ENCODE measurements around the gene ACOT7. TPM values are rescaled to one million over a fixed set of nuclear protein-coding genes. Genes with fewer than 3 reads are reported as not detected.

The ACOT7 gene
- total RNA-seq, 2 experiments from 2014 or later, result 23.4 to 53.6 TPM

- H2AFZ ChIP-seq (ENCODE audit: low read length), result no peak overlapping the region
- H3K4me3 ChIP-seq (ENCODE audit: low read depth, low read length, poor library complexity, severe bottlenecking), result no peak overlapping the region
- H3K79me2 ChIP-seq (ENCODE audit: insufficient read depth, low read depth, low read length), result no peaks in the 10 kb centered on the region
- BruUV-seq (replicated peaks), result no TSS peak
- H3K27ac ChIP-seq (ENCODE audit: low read depth, low read length, poor library complexity, severe bottlenecking), result no peak overlapping the region
- no peaks in the 10 kb centered on the region for H3K9me2 ChIP-seq (ENCODE audit: insufficient read depth, low read length)
- no peaks in the 10 kb centered on the region; the same call in 1 of the 2 replicates for H3K36me3 ChIP-seq (ENCODE audit: insufficient read depth, low read length)
- TF ChIP-seq EZH2phosphoT487 (IDR thresholded peaks at IDR 0.05; ENCODE audit: borderline replicate concordance, low read depth, low read length), result no peak
- no peak for TF ChIP-seq CTCF (conservative IDR thresholded peaks at IDR 0.05; ENCODE audit: low read length)
- ChIA-PET POLR2A (no interaction called here), CTCF (ENCODE audit: unreplicated experiment) (no interaction called here)
- no peak for DNase-seq (ENCODE audit: low spot score)
- H3K4me2 ChIP-seq (ENCODE audit: low read length), result no peak overlapping the region
- no peaks in the 10 kb centered on the region for H4K20me1 ChIP-seq (ENCODE audit: insufficient read depth, low read length)
- intact Hi-C loops (cut with micrococcal nuclease; ENCODE audit: unreplicated experiment), result no loop called here
- H3K4me1 ChIP-seq (ENCODE audit: insufficient read depth, low read length, poor library complexity, severe bottlenecking), result no peaks in the 10 kb centered on the region
- H3K9me3 ChIP-seq (ENCODE audit: low read length), result no peaks in the 10 kb centered on the region
Measured at GRCh38 chr1:6303397-6304012, 90.1 kb downstream of the ACOT7 start.

GRCh38 chr1:6302568-6302967 is 91.0 kb downstream of the ACOT7 start:
- CTCF ChIA-PET (ENCODE audit: unreplicated experiment), result no interaction called here
- TF ChIP-seq CTCF (conservative IDR thresholded peaks at IDR 0.05; ENCODE audit: low read length) (no peak), EZH2phosphoT487 (IDR thresholded peaks at IDR 0.05; ENCODE audit: borderline replicate concordance, low read depth, low read length) (no peak)
- H3K4me2 ChIP-seq (ENCODE audit: low read length), result no peak overlapping the region
- no peaks in the 10 kb centered on the region for H3K79me2 ChIP-seq (ENCODE audit: insufficient read depth, low read depth, low read length)
- no peak overlapping the region for H3K4me3 ChIP-seq (ENCODE audit: low read depth, low read length, poor library complexity, severe bottlenecking)
- H3K4me1 ChIP-seq (ENCODE audit: insufficient read depth, low read length, poor library complexity, severe bottlenecking), result no peaks in the 10 kb centered on the region
- H4K20me1 ChIP-seq (ENCODE audit: insufficient read depth, low read length), result no peaks in the 10 kb centered on the region
- intact Hi-C loops (cut with micrococcal nuclease; ENCODE audit: unreplicated experiment), result no loop called here
- no peaks in the 10 kb centered on the region for H3K9me2 ChIP-seq (ENCODE audit: insufficient read depth, low read length)
- no peak overlapping the region for H3K27ac ChIP-seq (ENCODE audit: low read depth, low read length, poor library complexity, severe bottlenecking)
- no peak for DNase-seq (ENCODE audit: low spot score)
- no TSS peak for BruUV-seq (replicated peaks)
- no peak overlapping the region for H2AFZ ChIP-seq (ENCODE audit: low read length)
- POLR2A ChIA-PET, result no interaction called here
- H3K36me3 ChIP-seq (ENCODE audit: insufficient read depth, low read length), result no peaks in the 10 kb centered on the region; the same call in 1 of the 2 replicates
- no peaks in the 10 kb centered on the region for H3K9me3 ChIP-seq (ENCODE audit: low read length)

GRCh38 chr1:6301526-6301925 is 92.0 kb downstream of the ACOT7 start:
- Histone ChIP-seq H3K9me2 (ENCODE audit: insufficient read depth, low read length) (no peaks in the 10 kb centered on the region), H4K20me1 (ENCODE audit: insufficient read depth, low read length) (no peaks in the 10 kb centered on the region), H3K4me2 (ENCODE audit: low read length) (no peak overlapping the region), H3K27ac (ENCODE audit: low read depth, low read length, poor library complexity, severe bottlenecking) (no peak overlapping the region), H2AFZ (ENCODE audit: low read length) (no peak overlapping the region), H3K4me1 (ENCODE audit: insufficient read depth, low read length, poor library complexity, severe bottlenecking) (no peaks in the 10 kb centered on the region), H3K36me3 (ENCODE audit: insufficient read depth, low read length) (no peaks in the 10 kb centered on the region; the same call in 1 of the 2 replicates), H3K79me2 (ENCODE audit: insufficient read depth, low read depth, low read length) (no peaks in the 10 kb centered on the region), H3K4me3 (ENCODE audit: low read depth, low read length, poor library complexity, severe bottlenecking) (no peak overlapping the region), H3K9me3 (ENCODE audit: low read length) (no peaks in the 10 kb centered on the region)
- TF ChIP-seq CTCF (conservative IDR thresholded peaks at IDR 0.05; ENCODE audit: low read length) (no peak), EZH2phosphoT487 (IDR thresholded peaks at IDR 0.05; ENCODE audit: borderline replicate concordance, low read depth, low read length) (no peak)
- intact Hi-C loops (cut with micrococcal nuclease; ENCODE audit: unreplicated experiment), result no loop called here
- ChIA-PET CTCF (ENCODE audit: unreplicated experiment) (no interaction called here), POLR2A (no interaction called here)
- no TSS peak for BruUV-seq (replicated peaks)
- DNase-seq (ENCODE audit: low spot score), result no peak

All from OCI-LY7 (cell line).